Uterus (tissue), 2 donors: ENCODE measurements around the gene SLAMF8.

Experiments used
- POLR2A ChIP-seq, 2 donors: fragments of 450-650 bp; IDR thresholded peaks; one replicate each; pipeline ENCODE4 v1.6.1; 2016; ENCODE audit warnings: antibody characterized with exemption in 2 of 2, mild to moderate bottlenecking in 1 of 2, moderate library complexity in 1 of 2
- TF ChIP-seq, protein P1 (sequence below), 4 experiments: fragments of 200-600 bp in 2 of 4; fragments of 450-650 bp in 2 of 4; sonication (generic) in 2 of 4; IDR thresholded peaks; one replicate each; pipeline ENCODE4 v1.5.1; 2016 to 2019; ENCODE audit warnings: antibody characterized with exemption in 4 of 4, mild to moderate bottlenecking in 2 of 4, moderate library complexity in 1 of 4

DNA sequence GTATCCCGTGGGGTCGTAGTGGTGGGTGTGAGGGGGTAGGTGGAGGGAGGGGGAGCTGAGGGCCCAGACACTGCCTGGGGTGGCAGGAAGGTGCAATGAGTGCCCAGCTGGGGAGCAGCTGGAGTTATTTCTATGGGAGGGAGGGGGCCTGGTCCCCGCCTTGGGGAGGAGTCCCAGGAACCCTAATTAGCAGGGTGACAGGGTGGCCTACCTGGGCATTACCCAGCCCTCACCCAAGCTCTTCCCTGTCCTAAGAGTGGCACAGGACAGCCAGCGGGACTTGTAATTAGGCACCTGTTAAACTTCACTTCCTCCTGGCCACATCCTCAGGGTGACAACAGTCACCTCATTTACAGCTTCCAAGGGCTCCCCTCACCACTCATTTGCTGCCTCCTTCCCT is 35.9 kb downstream of the SLAMF8 start, which contains the start of gene VSIG8:
- TF ChIP-seq, protein P1, sequence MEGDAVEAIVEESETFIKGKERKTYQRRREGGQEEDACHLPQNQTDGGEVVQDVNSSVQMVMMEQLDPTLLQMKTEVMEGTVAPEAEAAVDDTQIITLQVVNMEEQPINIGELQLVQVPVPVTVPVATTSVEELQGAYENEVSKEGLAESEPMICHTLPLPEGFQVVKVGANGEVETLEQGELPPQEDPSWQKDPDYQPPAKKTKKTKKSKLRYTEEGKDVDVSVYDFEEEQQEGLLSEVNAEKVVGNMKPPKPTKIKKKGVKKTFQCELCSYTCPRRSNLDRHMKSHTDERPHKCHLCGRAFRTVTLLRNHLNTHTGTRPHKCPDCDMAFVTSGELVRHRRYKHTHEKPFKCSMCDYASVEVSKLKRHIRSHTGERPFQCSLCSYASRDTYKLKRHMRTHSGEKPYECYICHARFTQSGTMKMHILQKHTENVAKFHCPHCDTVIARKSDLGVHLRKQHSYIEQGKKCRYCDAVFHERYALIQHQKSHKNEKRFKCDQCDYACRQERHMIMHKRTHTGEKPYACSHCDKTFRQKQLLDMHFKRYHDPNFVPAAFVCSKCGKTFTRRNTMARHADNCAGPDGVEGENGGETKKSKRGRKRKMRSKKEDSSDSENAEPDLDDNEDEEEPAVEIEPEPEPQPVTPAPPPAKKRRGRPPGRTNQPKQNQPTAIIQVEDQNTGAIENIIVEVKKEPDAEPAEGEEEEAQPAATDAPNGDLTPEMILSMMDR (IDR thresholded peaks at IDR 0.05): no peak
- no peak for TF ChIP-seq POLR2A (IDR thresholded peaks at IDR 0.05)
